ENCODE results near the gene DUSP19. TPM values are rescaled to one million over a fixed set of nuclear protein-coding genes. Genes with fewer than 3 reads are reported as not detected.

The DUSP19 gene
- total RNA-seq, 1 donor from 2014 or later = 6.2 TPM

GRCh38 chr2:183088061-183088460 is 9.5 kb downstream of the DUSP19 start:
- no peaks in the 10 kb centered on the region for H3K27me3 Mint-ChIP-seq
- no peaks in the 10 kb centered on the region for H3K36me3 Mint-ChIP-seq
- no peak overlapping the region for H3K4me3 Mint-ChIP-seq
- no peak for TF ChIP-seq CTCF (conservative IDR thresholded peaks at IDR 0.05)
- no peak for DNase-seq (ENCODE audit: extremely low spot score, unreplicated experiment)
- no peak overlapping the region for H3K27ac Mint-ChIP-seq
- no peaks in the 10 kb centered on the region for H3K9me3 Mint-ChIP-seq
- no peaks in the 10 kb centered on the region for H3K4me1 Mint-ChIP-seq (ENCODE audit: unreplicated experiment)

GRCh38 chr2:183089192-183089851 is 10.8 kb downstream of the DUSP19 start:
- DNase-seq (ENCODE audit: extremely low spot score, unreplicated experiment) = no peak
- H3K27me3 Mint-ChIP-seq = no peaks in the 10 kb centered on the region
- H3K36me3 Mint-ChIP-seq = no peaks in the 10 kb centered on the region
- H3K9me3 Mint-ChIP-seq = no peaks in the 10 kb centered on the region
- H3K4me1 Mint-ChIP-seq (ENCODE audit: unreplicated experiment) = no peaks in the 10 kb centered on the region
- TF ChIP-seq CTCF (conservative IDR thresholded peaks at IDR 0.05) = no peak
- H3K27ac Mint-ChIP-seq = no peak overlapping the region
- H3K4me3 Mint-ChIP-seq = no peak overlapping the region

- H3K9me3 Mint-ChIP-seq = no peaks in the 10 kb centered on the region
- no peak overlapping the region for H3K27ac Mint-ChIP-seq
- H3K4me1 Mint-ChIP-seq (ENCODE audit: unreplicated experiment) = no peaks in the 10 kb centered on the region
These were observed 12.9 kb downstream of the DUSP19 start for GRCh38 chr2:183091318-183091953.

GRCh38 chr2:183091954-183092345 is 13.4 kb downstream of the DUSP19 start:
- Mint-ChIP-seq H3K27ac (no peak overlapping the region), H3K4me1 (ENCODE audit: unreplicated experiment) (no peaks in the 10 kb centered on the region), H3K9me3 (no peaks in the 10 kb centered on the region), H3K36me3 (no peaks in the 10 kb centered on the region), H3K4me3 (no peak overlapping the region), H3K27me3 (no peaks in the 10 kb centered on the region)
- no peak for DNase-seq (ENCODE audit: extremely low spot score, unreplicated experiment)
- TF ChIP-seq CTCF (conservative IDR thresholded peaks at IDR 0.05) = no peak

More at GRCh38 chr2:183091318-183091953, 12.9 kb downstream of the DUSP19 start:
- no peak for DNase-seq (ENCODE audit: extremely low spot score, unreplicated experiment)
- H3K36me3 Mint-ChIP-seq = no peaks in the 10 kb centered on the region
- no peak for TF ChIP-seq CTCF (conservative IDR thresholded peaks at IDR 0.05)
- no peaks in the 10 kb centered on the region for H3K27me3 Mint-ChIP-seq
- no peak overlapping the region for H3K4me3 Mint-ChIP-seq

- Mint-ChIP-seq H3K27ac (no peak overlapping the region), H3K36me3 (no peaks in the 10 kb centered on the region), H3K27me3 (no peaks in the 10 kb centered on the region), H3K4me1 (ENCODE audit: unreplicated experiment) (no peaks in the 10 kb centered on the region), H3K9me3 (no peaks in the 10 kb centered on the region), H3K4me3 (no peak overlapping the region)
- no peak for DNase-seq (ENCODE audit: extremely low spot score, unreplicated experiment)
- TF ChIP-seq CTCF (conservative IDR thresholded peaks at IDR 0.05) = no peak
These were observed 15.5 kb downstream of the DUSP19 start for GRCh38 chr2:183093857-183094657.

Measured in type B pancreatic cell (in vitro differentiated cells).